ENCODE results near the gene STARD8. TPM values are rescaled to one million over a fixed set of nuclear protein-coding genes. Genes with fewer than 3 reads are reported as not detected.
A peak's percentile ranks its signal among the peaks of the same experiment; 100 is the strongest.

The STARD8 gene
- total and polyA plus RNA-seq, 2 donors (not counting 3 experiments of a cell fraction or from before 2014, with no cell fraction given): 6.8 to 14.8 TPM

DNA sequence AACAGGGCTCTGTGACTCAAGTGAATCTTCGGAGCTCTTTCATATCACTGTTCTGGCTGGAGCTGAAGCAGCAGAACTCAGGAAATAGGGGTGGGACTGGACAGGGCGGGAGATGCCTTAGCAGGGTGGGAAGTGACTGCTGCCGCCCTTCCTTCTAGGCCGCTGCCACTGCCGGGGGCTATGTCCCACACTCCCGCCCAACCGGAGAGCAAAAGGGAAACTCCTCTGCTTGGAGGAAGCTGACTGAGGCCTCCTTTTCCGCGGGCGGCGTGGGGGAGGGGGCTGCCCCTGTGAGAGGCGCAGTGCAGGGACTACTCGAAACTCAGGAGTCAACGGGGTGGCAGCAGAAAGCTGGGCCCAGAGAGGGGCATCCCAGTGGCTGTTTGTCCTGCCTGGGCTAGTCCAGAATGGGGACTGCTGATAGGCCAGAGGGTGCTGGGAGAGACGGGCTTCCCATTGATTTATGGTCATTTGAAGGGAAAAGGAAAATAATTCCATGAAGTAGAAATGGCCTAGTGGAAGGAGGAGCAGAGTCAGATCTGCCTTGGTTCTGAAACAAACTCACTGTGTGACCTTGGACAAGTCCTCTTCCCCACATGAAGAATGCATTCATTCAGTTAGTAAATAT lies 36.9 kb downstream of the STARD8 start:
- intact Hi-C loops (cut with micrococcal nuclease) (loop anchor here (1.0 kb wide), 1 partner anchor 9 kb away; no protein-coding TSS in a partner anchor), dilution Hi-C loops (cut with MboI; ENCODE audit: extremely low pct_ligation_motif_present, low sequenced_read_pairs) (no loop called here)
- Histone ChIP-seq H3K4me2 (ENCODE audit: insufficient read depth, low read length) (peak overlapping the region; percentile 41), H3K4me3 (replicated peaks in 1 of 3; ENCODE audit: insufficient read depth in 1 of 3, low read depth in 1 of 3, low read length in 3 of 3) (no peak overlapping the region), H3K27me3 (ENCODE audit: control insufficient read depth in 2 of 2, insufficient read depth in 2 of 2, low read length in 2 of 2) (no peaks in the 10 kb centered on the region), H3K36me3 (ENCODE audit: control insufficient read depth in 2 of 2, extremely low read depth in 1 of 2, insufficient read depth in 2 of 2, low read length in 2 of 2) (no peaks in the 10 kb centered on the region), H3K27ac (ENCODE audit: insufficient read depth, low read depth, low read length) (peak overlapping the region; percentile 17), H3K9me3 (replicated peaks; ENCODE audit: control insufficient read depth, insufficient read depth, low read length) (no peaks in the 10 kb centered on the region), H3K9ac (replicated peaks; ENCODE audit: extremely low read depth, insufficient read depth, low read length) (peak overlapping the region; percentile 19), H4K20me1 (replicated peaks; ENCODE audit: control insufficient read depth, extremely low read depth, insufficient read depth, low read length) (no peaks in the 10 kb centered on the region), H3K79me2 (ENCODE audit: control insufficient read depth, insufficient read depth, low read length) (no peaks in the 10 kb centered on the region), H3K9me1 (replicated peaks; ENCODE audit: control insufficient read depth, extremely low read depth, insufficient read depth, low read length) (no peaks in the 10 kb centered on the region), H2AFZ (ENCODE audit: low read depth, low read length) (peak overlapping the region; percentile 75), H3K4me1 (ENCODE audit: control insufficient read depth, extremely low read depth, insufficient read depth, low read length) (peaks cover 27% of the 10 kb centered on the region)
- ChIA-PET POLR2A (no interaction called here), CTCF (interaction anchor here (1.9 kb wide), 1 partner anchor 26 kb away, joined by 8 read pairs; no protein-coding TSS in a partner anchor)
- FAIRE-seq (peak; percentile 91), DNase-seq (ENCODE audit: low read depth, low spot score) (peak; percentile 60)
- TF ChIP-seq POLR2A (IDR thresholded peaks at IDR 0.05; ENCODE audit: low read depth, low read length) (no peak), MYC (IDR thresholded peaks at IDR 0.05; ENCODE audit: low read depth, low read length) (no peak), EZH2 (IDR thresholded peaks at IDR 0.05; ENCODE audit: borderline replicate concordance, low read depth, low read length, severe bottlenecking) (no peak), GATA2 (IDR thresholded peaks at IDR 0.05; ENCODE audit: insufficient read depth, insufficient read length, low read depth, low read length) (no peak), POLR2AphosphoS5 (IDR thresholded peaks at IDR 0.05; ENCODE audit: insufficient read depth, low read depth, low read length) (no peak), JUN (IDR thresholded peaks at IDR 0.05; ENCODE audit: borderline replicate concordance, insufficient read depth, insufficient read length, low read depth) (no peak), FOS (IDR thresholded peaks at IDR 0.05; ENCODE audit: borderline replicate concordance, insufficient read depth, low read length) (no peak)
- TF ChIP-seq, protein P1, sequence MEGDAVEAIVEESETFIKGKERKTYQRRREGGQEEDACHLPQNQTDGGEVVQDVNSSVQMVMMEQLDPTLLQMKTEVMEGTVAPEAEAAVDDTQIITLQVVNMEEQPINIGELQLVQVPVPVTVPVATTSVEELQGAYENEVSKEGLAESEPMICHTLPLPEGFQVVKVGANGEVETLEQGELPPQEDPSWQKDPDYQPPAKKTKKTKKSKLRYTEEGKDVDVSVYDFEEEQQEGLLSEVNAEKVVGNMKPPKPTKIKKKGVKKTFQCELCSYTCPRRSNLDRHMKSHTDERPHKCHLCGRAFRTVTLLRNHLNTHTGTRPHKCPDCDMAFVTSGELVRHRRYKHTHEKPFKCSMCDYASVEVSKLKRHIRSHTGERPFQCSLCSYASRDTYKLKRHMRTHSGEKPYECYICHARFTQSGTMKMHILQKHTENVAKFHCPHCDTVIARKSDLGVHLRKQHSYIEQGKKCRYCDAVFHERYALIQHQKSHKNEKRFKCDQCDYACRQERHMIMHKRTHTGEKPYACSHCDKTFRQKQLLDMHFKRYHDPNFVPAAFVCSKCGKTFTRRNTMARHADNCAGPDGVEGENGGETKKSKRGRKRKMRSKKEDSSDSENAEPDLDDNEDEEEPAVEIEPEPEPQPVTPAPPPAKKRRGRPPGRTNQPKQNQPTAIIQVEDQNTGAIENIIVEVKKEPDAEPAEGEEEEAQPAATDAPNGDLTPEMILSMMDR (IDR thresholded peaks at IDR 0.05; ENCODE audit: extremely low read depth in 1 of 2, insufficient read depth in 1 of 2, low read depth in 1 of 2, low read length in 2 of 2): no peak
- TF ChIP-seq, protein P2, sequence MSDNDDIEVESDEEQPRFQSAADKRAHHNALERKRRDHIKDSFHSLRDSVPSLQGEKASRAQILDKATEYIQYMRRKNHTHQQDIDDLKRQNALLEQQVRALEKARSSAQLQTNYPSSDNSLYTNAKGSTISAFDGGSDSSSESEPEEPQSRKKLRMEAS (IDR thresholded peaks at IDR 0.05; ENCODE audit: insufficient read depth, insufficient read length): no peak
- BruUV-seq (replicated peaks): no TSS peak
